Smooth muscle cell (in vitro differentiated cells): ENCODE data around the gene SEPSECS. TPM values are rescaled to one million over a fixed set of nuclear protein-coding genes. Genes with fewer than 3 reads are reported as not detected.
A peak's percentile ranks its signal among the peaks of the same experiment; 100 is the strongest.

ENCODE experiments used
- DNase-seq: peaks from one replicate; lab custom pipeline; 2025; ENCODE audit not compliant: unreplicated experiment; lab: John Stamatoyannopoulos, UW
- H2AFZ ChIP-seq: fragments of 200-600 bp; sonication (generic); 2 replicates; pipeline ENCODE4 v1.6.0; 2016; ENCODE audit warnings: antibody characterized with exemption, low read depth, mild to moderate bottlenecking
- H3F3A ChIP-seq: fragments of 200-600 bp; sonication (generic); 2 replicates; pipeline ENCODE4 v1.6.0; 2017; ENCODE audit warnings: antibody characterized with exemption, low read depth
- H3K27ac ChIP-seq: fragments of 200-600 bp; sonication (generic); 2 replicates; pipeline ENCODE4 v1.5.1; 2016; ENCODE audit warnings: low read depth, mild to moderate bottlenecking
- H3K27me3 ChIP-seq: fragments of 200-600 bp; sonication (generic); 2 replicates; pipeline ENCODE4 v1.6.1; 2016; ENCODE audit warnings: low read depth, mild to moderate bottlenecking
- H3K36me3 ChIP-seq: fragments of 200-600 bp; sonication (generic); 2 replicates; pipeline ENCODE4 v1.5.1; 2016; ENCODE audit warnings: low read depth
- H3K4me1 ChIP-seq: fragments of 200-600 bp; sonication (generic); 2 replicates; pipeline ENCODE4 v1.5.1; 2016; ENCODE audit warnings: low read depth
- H3K4me2 ChIP-seq: fragments of 200-600 bp; sonication (generic); 2 replicates; pipeline ENCODE4 v1.6.0; 2016; ENCODE audit warnings: mild to moderate bottlenecking
- H3K4me3 ChIP-seq: fragments of 200-600 bp; sonication (generic); 2 replicates; pipeline ENCODE4 v1.5.1; 2016; ENCODE audit warnings: mild to moderate bottlenecking
- H3K79me2 ChIP-seq: fragments of 200-600 bp; sonication (generic); 2 replicates; pipeline ENCODE4 v1.6.0; 2016; ENCODE audit warnings: low read depth, mild to moderate bottlenecking
- H3K9ac ChIP-seq: fragments of 200-600 bp; sonication (generic); 2 replicates; pipeline ENCODE4 v1.6.0; 2016; ENCODE audit warnings: low read depth
- H3K9me3 ChIP-seq: fragments of 200-600 bp; sonication (generic); replicated peaks from 2 replicates; pipeline ENCODE4 v1.5.1; 2016; ENCODE audit warnings: low read depth
- H4K20me1 ChIP-seq: fragments of 200-600 bp; sonication (generic); 2 replicates; pipeline ENCODE4 v1.6.0; 2016; ENCODE audit warnings: low read depth
- CTCF ChIP-seq: fragments of 200-600 bp; sonication (generic); IDR thresholded peaks from 2 replicates; pipeline ENCODE4 v1.5.1; 2017; ENCODE audit warnings: borderline replicate concordance, mild to moderate bottlenecking, antibody characterized with exemption; ENCODE audit not compliant: insufficient read depth, poor library complexity, severe bottlenecking
- WGBS: methylation state at CpG from one replicate; pipeline ENCODE4 v1.1.7; 2016; ENCODE audit warnings: low lambda C conversion rate; 5-methylcytosine and 5-hydroxymethylcytosine counted together
- polyA plus RNA-seq: library from polyadenylated mRNA; unstranded; fragments of >200 nt; fragmentation: Nextera tagmentation; extraction: Ambion mirVana; gene quantifications from 2 replicates; pipeline ENCODE4 v1.2.1, GENCODE V29; 2016
- total RNA-seq: library from RNA; depleted of rRNA; stranded (reverse); fragments of >200 nt; gene quantifications from 2 replicates; pipeline ENCODE4 v1.2.3, GENCODE V29; 2014

The SEPSECS gene
- total and polyA plus RNA-seq, 2 experiments from 2014 or later, result 4.2 to 8.4 TPM

GRCh38 chr4:25131381-25131780 is 28.9 kb downstream of the SEPSECS start:
- Histone ChIP-seq H3K4me2 (no peak overlapping the region), H3K27me3 (no peaks in the 10 kb centered on the region), H2AFZ (no peak overlapping the region), H3K36me3 (no peaks in the 10 kb centered on the region), H3K4me1 (peaks cover 45% of the 10 kb centered on the region), H3K4me3 (no peak overlapping the region), H3K9me3 (no peaks in the 10 kb centered on the region), H3K27ac (no peak overlapping the region), H4K20me1 (no peaks in the 10 kb centered on the region), H3F3A (no peaks in the 10 kb centered on the region), H3K9ac (no peak overlapping the region), H3K79me2 (no peaks in the 10 kb centered on the region)
- no peak for TF ChIP-seq CTCF
- DNase-seq, result no peak
- WGBS, result 78% methylated on average over 2 of the region's 2 CpGs

- no peak for TF ChIP-seq CTCF
- Histone ChIP-seq H3K4me1 (peaks cover 45% of the 10 kb centered on the region), H3K9ac (no peak overlapping the region), H3K27ac (no peak overlapping the region), H3K4me2 (no peak overlapping the region), H3K4me3 (no peak overlapping the region), H2AFZ (no peak overlapping the region), H3F3A (no peaks in the 10 kb centered on the region), H3K79me2 (no peaks in the 10 kb centered on the region), H4K20me1 (no peaks in the 10 kb centered on the region), H3K27me3 (no peaks in the 10 kb centered on the region), H3K9me3 (no peaks in the 10 kb centered on the region), H3K36me3 (no peaks in the 10 kb centered on the region)
- DNase-seq, result no peak
- 81% methylated on average over 1 of the region's 1 CpG for WGBS
These were observed 30.3 kb downstream of the SEPSECS start for GRCh38 chr4:25129917-25130316.

- Histone ChIP-seq H3K36me3 (no peaks in the 10 kb centered on the region), H2AFZ (no peak overlapping the region), H3K9me3 (no peaks in the 10 kb centered on the region), H3F3A (no peaks in the 10 kb centered on the region), H3K4me2 (peak overlapping the region; percentile 53), H3K27me3 (no peaks in the 10 kb centered on the region), H4K20me1 (no peaks in the 10 kb centered on the region), H3K4me3 (no peak overlapping the region), H3K4me1 (peaks cover 44% of the 10 kb centered on the region), H3K79me2 (no peaks in the 10 kb centered on the region), H3K9ac (no peak overlapping the region), H3K27ac (no peak overlapping the region)
- no peak for TF ChIP-seq CTCF
- DNase-seq, result no peak
These were observed 31.6 kb downstream of the SEPSECS start for GRCh38 chr4:25128671-25129070.

GRCh38 chr4:25123236-25123635 is 37.0 kb downstream of the SEPSECS start:
- DNase-seq, result no peak
- H4K20me1 ChIP-seq, result no peaks in the 10 kb centered on the region
- TF ChIP-seq CTCF, result no peak
- H3K9me3 ChIP-seq, result no peaks in the 10 kb centered on the region
- no peak overlapping the region for H2AFZ ChIP-seq
- no peaks in the 10 kb centered on the region for H3K79me2 ChIP-seq
- no peak overlapping the region for H3K4me2 ChIP-seq
- H3K27ac ChIP-seq, result no peak overlapping the region
- no peaks in the 10 kb centered on the region for H3F3A ChIP-seq
- no peak overlapping the region for H3K4me3 ChIP-seq
- H3K36me3 ChIP-seq, result no peaks in the 10 kb centered on the region
- H3K9ac ChIP-seq, result no peak overlapping the region
- H3K4me1 ChIP-seq, result peaks cover 2% of the 10 kb centered on the region
- 89% methylated on average over 3 of the region's 3 CpGs for WGBS
- H3K27me3 ChIP-seq, result no peaks in the 10 kb centered on the region
